Measurements from ENCODE around the gene OPRD1.

OPRD1 gene

DNA sequence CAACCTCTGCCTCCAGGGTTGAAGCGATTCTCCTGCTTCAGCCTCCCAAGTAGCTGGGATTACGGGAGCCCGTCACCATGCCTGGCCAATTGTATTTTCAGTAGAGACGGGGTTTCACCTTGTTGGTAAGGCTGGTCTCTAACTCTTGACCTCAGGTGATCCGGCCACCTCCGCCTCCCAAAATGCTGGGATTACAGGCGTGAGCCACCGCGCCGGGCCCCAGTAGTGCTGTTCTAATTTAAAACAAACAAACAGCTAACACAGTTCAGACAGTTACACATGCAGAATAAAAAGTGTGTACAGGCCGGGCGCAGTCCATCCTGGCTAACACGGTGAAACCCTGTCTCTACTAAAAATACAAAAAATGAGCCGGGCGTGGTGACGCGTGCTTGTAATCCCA lies 35.6 kb upstream of the OPRD1 start:
- no peak for ATAC-seq
- TF ChIP-seq ARNTL (CRISPR knock-in tag; IDR thresholded peaks at IDR 0.05; ENCODE audit: borderline replicate concordance, low read depth) (no peak), CSRNP3 (CRISPR knock-in tag; IDR thresholded peaks at IDR 0.05) (no peak), PATZ1 (CRISPR knock-in tag; IDR thresholded peaks at IDR 0.05; ENCODE audit: borderline replicate concordance) (no peak), ISL1 (CRISPR knock-in tag; IDR thresholded peaks at IDR 0.05) (no peak), ZNF8 (CRISPR knock-in tag; IDR thresholded peaks at IDR 0.05) (no peak), BACH2 (CRISPR knock-in tag; IDR thresholded peaks at IDR 0.05; ENCODE audit: borderline replicate concordance) (no peak), ZNF70 (CRISPR knock-in tag; IDR thresholded peaks at IDR 0.05) (no peak), CSDC2 (CRISPR knock-in tag; IDR thresholded peaks at IDR 0.05) (no peak), ZC3H10 (CRISPR knock-in tag; IDR thresholded peaks at IDR 0.05) (no peak), TCF4 (CRISPR knock-in tag; IDR thresholded peaks at IDR 0.05; ENCODE audit: borderline replicate concordance) (no peak), PPARA (CRISPR knock-in tag; IDR thresholded peaks at IDR 0.05; ENCODE audit: borderline replicate concordance) (no peak), SNAI2 (CRISPR knock-in tag; IDR thresholded peaks at IDR 0.05) (no peak), GLIS3 (CRISPR knock-in tag; IDR thresholded peaks at IDR 0.05) (no peak)
- TF ChIP-seq, protein P1, sequence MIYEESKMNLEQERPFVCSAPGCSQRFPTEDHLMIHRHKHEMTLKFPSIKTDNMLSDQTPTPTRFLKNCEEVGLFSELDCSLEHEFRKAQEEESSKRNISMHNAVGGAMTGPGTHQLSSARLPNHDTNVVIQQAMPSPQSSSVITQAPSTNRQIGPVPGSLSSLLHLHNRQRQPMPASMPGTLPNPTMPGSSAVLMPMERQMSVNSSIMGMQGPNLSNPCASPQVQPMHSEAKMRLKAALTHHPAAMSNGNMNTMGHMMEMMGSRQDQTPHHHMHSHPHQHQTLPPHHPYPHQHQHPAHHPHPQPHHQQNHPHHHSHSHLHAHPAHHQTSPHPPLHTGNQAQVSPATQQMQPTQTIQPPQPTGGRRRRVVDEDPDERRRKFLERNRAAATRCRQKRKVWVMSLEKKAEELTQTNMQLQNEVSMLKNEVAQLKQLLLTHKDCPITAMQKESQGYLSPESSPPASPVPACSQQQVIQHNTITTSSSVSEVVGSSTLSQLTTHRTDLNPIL (CRISPR knock-in tag; IDR thresholded peaks at IDR 0.05; ENCODE audit: low read depth): no peak
- TF ChIP-seq, protein P2, sequence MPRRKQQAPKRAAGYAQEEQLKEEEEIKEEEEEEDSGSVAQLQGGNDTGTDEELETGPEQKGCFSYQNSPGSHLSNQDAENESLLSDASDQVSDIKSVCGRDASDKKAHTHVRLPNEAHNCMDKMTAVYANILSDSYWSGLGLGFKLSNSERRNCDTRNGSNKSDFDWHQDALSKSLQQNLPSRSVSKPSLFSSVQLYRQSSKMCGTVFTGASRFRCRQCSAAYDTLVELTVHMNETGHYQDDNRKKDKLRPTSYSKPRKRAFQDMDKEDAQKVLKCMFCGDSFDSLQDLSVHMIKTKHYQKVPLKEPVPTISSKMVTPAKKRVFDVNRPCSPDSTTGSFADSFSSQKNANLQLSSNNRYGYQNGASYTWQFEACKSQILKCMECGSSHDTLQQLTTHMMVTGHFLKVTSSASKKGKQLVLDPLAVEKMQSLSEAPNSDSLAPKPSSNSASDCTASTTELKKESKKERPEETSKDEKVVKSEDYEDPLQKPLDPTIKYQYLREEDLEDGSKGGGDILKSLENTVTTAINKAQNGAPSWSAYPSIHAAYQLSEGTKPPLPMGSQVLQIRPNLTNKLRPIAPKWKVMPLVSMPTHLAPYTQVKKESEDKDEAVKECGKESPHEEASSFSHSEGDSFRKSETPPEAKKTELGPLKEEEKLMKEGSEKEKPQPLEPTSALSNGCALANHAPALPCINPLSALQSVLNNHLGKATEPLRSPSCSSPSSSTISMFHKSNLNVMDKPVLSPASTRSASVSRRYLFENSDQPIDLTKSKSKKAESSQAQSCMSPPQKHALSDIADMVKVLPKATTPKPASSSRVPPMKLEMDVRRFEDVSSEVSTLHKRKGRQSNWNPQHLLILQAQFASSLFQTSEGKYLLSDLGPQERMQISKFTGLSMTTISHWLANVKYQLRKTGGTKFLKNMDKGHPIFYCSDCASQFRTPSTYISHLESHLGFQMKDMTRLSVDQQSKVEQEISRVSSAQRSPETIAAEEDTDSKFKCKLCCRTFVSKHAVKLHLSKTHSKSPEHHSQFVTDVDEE (CRISPR knock-in tag; IDR thresholded peaks at IDR 0.05): no peak

GRCh38 chr1:28778021-28778420 lies 33.9 kb upstream of the OPRD1 start:
- ATAC-seq: peak; percentile 15; the same call in 2 of the 3 replicates
- TF ChIP-seq TCF4 (CRISPR knock-in tag; IDR thresholded peaks at IDR 0.05; ENCODE audit: borderline replicate concordance) (no peak), RARB (CRISPR knock-in tag; IDR thresholded peaks at IDR 0.05) (no peak), BACH2 (CRISPR knock-in tag; IDR thresholded peaks at IDR 0.05; ENCODE audit: borderline replicate concordance) (no peak), PATZ1 (CRISPR knock-in tag; IDR thresholded peaks at IDR 0.05; ENCODE audit: borderline replicate concordance) (no peak), CSRNP3 (CRISPR knock-in tag; IDR thresholded peaks at IDR 0.05) (no peak), ZFP3 (CRISPR knock-in tag; IDR thresholded peaks at IDR 0.05) (no peak), ZC3H10 (CRISPR knock-in tag; IDR thresholded peaks at IDR 0.05) (no peak), ZNF8 (CRISPR knock-in tag; IDR thresholded peaks at IDR 0.05) (no peak), TOX (CRISPR knock-in tag; IDR thresholded peaks at IDR 0.05; ENCODE audit: borderline replicate concordance) (no peak), ZNF70 (CRISPR knock-in tag; IDR thresholded peaks at IDR 0.05) (no peak), OSR1 (CRISPR knock-in tag; IDR thresholded peaks at IDR 0.05) (no peak), CSDC2 (CRISPR knock-in tag; IDR thresholded peaks at IDR 0.05) (no peak), ARNTL (CRISPR knock-in tag; IDR thresholded peaks at IDR 0.05; ENCODE audit: borderline replicate concordance, low read depth) (no peak), PPARA (CRISPR knock-in tag; IDR thresholded peaks at IDR 0.05; ENCODE audit: borderline replicate concordance) (no peak), SNAI2 (CRISPR knock-in tag; IDR thresholded peaks at IDR 0.05) (no peak), ISL1 (CRISPR knock-in tag; IDR thresholded peaks at IDR 0.05) (no peak)
- TF ChIP-seq, protein P2 (CRISPR knock-in tag; IDR thresholded peaks at IDR 0.05): no peak
- TF ChIP-seq, protein P3, sequence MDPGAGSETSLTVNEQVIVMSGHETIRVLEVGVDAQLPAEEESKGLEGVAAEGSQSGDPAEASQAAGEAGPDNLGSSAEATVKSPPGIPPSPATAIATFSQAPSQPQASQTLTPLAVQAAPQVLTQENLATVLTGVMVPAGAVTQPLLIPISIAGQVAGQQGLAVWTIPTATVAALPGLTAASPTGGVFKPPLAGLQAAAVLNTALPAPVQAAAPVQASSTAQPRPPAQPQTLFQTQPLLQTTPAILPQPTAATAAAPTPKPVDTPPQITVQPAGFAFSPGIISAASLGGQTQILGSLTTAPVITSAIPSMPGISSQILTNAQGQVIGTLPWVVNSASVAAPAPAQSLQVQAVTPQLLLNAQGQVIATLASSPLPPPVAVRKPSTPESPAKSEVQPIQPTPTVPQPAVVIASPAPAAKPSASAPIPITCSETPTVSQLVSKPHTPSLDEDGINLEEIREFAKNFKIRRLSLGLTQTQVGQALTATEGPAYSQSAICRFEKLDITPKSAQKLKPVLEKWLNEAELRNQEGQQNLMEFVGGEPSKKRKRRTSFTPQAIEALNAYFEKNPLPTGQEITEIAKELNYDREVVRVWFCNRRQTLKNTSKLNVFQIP (CRISPR knock-in tag; IDR thresholded peaks at IDR 0.05; ENCODE audit: borderline replicate concordance, low read depth): no peak
- TF ChIP-seq, protein P1 (CRISPR knock-in tag; IDR thresholded peaks at IDR 0.05; ENCODE audit: low read depth): no peak

Data from SK-N-SH treated with all-trans-retinoic acid at 6 μM for 48 hours (cell line).